Glomerular endothelial cell (primary cell): ENCODE measurements around the gene SRD5A3. TPM values are rescaled to one million over a fixed set of nuclear protein-coding genes. Genes with fewer than 3 reads are reported as not detected.
A peak's percentile ranks its signal among the peaks of the same experiment; 100 is the strongest.
"Not testable (repeated sequence)": the region's sequence is repeated elsewhere in the genome, so short reads cannot be mapped to it uniquely, and the experiment has no call there.

Experiments used
- DNase-seq: peaks from one replicate; pipeline ENCODE4 v3.0.0-alpha.2; 2011; ENCODE audit warnings: low read depth, low spot score; ENCODE audit errors: extremely low read depth
- total RNA-seq: library from RNA; depleted of rRNA; stranded (reverse); fragments of >200 nt; gene quantifications from 2 replicates; pipeline ENCODE4 v1.2.3, GENCODE V29; 2015

The SRD5A3 gene
- total RNA-seq, 1 donor from 2014 or later: 18.6 TPM

DNA sequence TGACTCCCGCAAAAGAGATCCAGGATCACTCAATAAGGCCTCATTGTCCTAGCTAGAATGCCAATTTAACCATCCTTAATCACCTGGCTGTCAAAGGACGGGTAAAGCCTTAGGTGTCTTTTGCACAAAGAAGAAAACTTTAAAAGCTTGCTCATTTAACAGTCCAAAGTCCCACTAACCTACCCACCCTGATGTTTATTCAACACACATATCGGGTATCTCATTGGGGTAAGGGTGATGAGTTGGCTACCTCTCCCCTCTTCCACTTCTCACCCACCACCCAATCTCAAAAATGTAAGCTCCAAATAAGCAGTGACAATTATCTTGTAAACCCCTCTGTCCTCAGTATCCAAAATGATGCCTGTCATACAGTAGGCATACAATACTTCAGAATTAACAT lies 988 bp upstream of the SRD5A3 start:
- DNase-seq: no peak

DNA sequence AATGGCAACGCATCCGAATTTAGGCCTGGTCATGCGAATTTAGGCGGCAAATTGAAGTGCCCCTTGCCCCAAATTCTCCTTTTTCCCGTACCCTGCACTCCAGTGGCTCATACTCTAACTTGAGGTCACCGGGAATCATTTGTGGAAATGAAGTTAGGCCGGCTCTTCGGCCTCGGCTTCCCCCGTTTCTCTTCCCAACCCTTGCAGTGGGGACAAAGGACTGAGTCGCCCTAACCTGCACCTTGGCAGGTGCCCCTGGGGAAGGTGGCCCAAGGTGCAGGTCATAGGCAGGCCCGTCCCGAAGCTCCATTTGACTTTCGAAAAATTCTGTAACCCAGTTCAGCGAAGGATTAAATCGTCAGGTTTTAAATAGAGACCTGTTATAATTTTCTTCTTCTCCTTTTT lies 811 bp downstream of the SRD5A3 start:
- DNase-seq: no peak

DNA sequence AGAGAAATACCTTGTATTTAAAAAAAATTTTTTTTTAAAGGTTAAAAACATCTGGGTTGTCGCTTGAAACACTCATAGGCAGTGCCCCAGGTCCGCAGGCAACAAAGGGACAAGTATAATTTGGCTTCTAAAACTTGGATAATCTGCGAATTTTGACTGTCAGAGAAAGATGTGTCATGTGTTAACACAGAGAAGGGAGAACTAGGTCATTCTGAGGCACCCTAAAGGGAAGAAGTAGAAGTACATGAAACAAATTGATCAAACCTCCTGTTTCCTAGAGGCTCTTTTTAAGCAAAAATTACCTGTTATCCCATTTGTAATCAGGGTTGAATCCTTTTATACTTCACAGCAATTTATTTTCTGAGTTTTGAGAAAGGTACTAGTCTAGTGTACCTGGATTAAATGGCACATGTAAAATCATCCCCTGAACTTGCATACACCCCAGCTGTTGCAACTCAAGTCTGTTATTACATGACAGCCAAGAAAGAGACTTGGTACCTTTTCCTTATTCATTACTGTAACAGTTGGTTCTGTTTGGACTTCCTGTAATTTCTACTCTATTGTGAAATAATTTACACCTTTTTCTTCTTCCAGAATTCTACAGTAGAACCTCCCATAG lies 1.7 kb downstream of the SRD5A3 start:
- no peak for DNase-seq

DNA sequence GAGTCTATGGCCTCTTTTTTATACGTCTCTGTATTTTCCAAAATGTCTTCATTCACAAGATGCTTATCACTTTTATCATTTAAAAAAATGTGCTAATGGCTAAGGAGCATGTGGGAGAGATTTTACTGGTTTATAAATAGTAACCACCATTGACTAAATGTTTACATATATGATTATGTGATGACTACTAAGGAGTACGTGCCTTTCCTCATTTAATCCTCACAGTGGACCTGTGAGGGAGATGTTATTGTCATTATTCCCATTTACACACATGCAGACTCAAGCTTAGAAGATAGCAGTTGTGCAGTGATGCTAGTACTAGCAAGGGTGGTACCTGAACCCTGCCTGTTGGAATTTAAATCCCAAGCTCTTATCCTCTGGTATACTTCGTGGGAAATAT lies 2.4 kb downstream of the SRD5A3 start:
- no peak for DNase-seq

DNA sequence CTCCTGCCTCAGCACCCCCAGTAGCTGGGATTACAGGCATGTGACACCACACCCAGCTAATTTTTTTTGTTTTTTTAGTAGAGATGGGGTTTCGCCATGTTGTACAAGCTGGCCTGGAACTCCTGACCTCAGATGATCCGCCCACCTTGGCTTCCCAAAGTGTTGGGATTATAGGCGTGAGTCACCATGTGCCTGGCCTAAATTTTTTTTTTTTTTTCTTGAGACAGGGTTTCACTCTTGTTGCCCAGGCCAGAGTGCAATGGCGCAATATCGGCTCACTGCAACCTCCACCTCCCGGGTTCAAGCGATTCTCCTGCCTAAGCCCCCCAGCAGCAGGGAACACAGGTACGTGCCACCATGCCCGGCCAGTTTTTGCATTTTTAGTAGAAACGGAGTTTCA lies 4.8 kb downstream of the SRD5A3 start:
- DNase-seq: not testable (repeated sequence)

DNA sequence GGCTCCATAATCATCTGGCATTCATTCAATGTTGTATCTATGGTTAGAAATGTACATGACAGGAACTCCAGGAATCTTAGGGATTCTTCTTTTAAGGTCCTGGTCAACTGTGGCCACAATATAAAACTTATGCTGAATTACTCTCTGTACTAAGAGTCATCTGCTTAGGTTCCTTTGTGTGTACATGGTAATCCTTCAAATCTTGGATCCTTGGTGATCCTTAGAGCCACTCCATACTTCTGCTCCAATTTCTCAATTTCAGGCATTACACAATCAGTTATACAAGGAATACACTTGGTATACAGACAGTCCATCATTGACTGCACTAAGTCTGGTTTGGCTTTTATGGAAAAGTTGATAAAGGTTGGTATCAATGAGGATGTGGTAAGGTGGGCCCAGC lies 5.8 kb downstream of the SRD5A3 start:
- no peak for DNase-seq

DNA sequence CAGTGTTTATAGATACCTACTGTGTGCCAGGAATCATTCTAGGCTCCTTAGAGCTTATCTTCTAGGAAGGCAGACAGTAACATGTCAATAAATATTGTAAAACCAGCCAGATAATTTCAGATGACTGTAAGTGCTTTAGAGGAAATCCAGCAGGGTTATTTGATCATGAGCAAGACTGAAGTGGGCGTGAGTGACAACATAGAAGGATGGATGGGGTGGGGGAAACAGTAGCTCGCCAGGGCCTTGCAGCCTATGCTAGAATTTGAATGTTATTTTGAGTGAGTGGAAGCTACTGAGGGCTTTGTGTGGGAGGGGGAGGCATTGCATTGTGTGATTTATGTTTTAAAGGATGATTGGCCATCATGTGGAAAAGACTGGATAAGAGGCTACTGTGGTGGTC lies 6.7 kb downstream of the SRD5A3 start:
- no peak for DNase-seq

DNA sequence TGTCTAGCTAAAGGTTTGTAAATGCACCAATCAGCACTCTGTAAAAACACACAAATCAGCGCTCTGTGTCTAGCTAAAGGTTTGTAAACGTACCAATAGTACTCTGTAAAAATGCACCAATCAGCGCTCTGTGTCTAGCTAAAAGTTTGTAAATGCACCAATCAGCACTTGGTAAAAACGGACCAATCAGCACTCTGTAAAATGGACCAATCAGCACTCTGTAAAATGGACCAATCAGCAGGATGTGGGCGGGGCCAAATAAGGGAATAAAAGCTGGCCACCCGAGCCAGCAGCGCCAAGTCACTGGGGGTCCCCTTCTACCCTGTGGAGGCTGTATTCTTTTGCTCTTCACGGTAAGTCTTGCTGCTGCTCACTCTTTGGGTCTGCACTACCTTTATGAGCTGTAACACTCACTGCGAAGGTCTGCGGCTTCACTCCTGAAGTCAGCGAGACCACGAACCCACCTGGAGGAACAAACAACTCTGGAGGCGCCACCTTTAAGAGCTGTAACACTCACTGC lies 7.2 kb downstream of the SRD5A3 start:
- not testable (repeated sequence) for DNase-seq

DNA sequence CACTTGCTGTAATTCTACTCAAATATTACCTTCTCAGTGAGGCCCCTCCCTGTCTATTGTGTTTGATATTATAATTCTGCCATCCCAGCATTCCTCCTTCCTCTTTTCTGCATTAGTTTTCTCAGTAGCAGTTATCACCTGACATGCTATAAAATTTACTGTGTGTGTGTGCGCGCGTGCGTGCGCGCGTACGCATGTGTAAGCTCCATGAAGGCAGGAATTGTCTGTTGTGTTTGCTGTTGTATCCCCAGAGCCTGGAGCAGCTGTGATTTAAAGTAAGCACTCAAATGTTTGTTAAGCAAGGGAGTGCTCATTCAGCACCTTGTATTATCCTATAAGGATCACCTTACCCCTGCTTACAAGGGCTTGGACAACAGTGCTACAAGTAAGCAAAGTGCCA lies 8.6 kb downstream of the SRD5A3 start:
- DNase-seq: no peak

DNA sequence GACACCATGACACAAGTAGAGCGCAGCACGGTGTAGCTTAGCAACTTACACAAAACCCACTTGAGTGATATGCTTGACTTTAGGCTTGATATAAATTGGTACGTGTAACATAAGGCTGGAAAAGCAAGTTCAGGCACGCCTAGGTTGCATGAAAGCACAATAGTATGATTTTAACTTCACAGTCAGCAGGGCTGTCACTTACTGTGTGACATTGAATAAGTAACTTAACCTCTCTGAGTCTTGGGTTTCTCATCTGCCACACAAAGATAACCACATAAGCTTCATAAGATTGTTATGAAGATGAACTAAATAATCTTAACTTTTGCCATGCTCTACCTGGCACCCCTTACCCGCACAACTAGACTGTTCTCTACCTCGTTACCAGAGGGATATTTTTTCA lies 9.5 kb downstream of the SRD5A3 start:
- DNase-seq: no peak

DNA sequence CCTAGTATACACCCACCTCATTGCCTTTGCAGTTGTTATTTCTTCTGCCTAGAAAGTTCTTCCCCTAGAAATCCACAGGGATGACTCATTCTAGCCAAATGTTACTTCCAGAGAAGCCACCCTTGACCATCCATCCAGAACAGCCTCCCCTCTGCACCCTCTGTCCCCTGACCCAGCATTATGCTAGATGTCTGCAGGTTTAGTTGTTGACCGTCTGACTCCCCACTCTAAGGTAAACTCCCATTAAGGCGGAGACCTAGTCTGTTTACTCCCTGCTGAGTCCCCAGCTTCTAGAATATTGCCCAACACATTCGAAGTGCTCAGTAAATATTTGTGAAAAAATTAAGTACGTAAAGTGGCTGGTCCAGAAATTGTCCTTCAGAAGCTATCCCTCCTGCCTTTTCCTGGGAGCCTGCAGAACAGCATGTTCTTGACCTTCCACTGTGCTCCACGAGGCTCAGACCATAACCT lies 11.0 kb downstream of the SRD5A3 start:
- no peak for DNase-seq

DNA sequence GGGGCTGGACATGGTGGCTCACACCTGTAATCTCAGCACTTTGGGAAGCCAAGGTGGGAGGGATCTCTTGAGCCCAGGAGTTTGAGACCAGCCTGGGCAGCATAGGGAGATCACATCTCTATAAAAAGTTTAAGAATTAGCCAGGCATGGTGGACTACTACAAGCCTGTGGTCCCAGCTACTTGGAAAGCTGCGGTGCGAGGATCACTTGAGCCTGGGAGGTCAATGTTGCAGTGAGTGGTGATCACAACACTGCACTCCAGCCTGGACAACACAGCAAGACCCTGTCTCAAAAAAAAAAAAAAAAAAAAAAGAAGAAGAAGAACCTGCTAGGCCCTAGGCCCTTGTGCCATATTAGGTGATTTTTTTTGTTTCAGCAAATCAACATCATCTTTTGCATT lies 12.2 kb downstream of the SRD5A3 start:
- DNase-seq: no peak

DNA sequence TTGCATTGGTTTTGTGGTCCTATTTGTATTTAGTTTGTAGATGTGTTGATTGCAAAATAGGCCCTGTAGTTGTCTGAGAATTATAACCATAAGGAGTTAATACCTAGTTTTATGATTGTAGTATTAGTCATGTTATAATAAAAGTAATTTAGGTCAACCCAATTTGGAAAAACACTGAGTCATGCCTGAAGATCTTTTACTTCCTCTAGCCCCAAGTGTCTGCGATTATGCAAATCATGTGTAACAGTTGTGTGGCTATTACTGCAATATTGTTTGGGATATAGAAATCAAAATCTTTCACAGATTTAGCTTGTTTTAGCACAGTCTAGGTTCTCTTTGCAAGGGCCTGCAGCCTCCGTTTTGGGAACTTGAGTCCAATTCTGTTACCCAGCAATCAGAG lies 12.6 kb downstream of the SRD5A3 start:
- no peak for DNase-seq

DNA sequence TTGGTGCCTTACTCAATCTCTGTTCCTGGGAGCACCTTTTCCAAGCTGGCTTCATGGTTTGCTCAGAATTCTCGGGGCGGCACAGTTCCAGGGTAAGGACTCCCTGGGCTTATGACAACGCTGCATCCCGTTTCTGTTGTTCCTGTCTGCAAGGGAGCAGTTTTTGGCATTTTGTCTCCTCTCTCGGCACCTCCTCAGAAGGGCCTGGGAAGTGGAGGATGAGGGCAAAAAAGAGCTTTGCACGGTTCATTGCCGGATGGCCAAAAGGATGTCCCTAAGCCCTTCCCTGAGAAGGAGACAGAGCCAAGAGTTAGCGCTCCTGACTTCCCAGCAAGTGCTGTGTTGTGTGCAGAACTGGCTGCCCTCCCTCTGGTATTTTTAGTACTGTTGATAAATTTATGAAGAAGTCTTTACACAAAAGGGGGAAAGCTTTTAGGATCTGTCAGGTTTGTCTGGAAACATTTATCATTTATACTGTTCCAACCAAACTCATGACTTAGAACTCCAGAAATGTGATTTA lies 13.4 kb downstream of the SRD5A3 start:
- DNase-seq: no peak

DNA sequence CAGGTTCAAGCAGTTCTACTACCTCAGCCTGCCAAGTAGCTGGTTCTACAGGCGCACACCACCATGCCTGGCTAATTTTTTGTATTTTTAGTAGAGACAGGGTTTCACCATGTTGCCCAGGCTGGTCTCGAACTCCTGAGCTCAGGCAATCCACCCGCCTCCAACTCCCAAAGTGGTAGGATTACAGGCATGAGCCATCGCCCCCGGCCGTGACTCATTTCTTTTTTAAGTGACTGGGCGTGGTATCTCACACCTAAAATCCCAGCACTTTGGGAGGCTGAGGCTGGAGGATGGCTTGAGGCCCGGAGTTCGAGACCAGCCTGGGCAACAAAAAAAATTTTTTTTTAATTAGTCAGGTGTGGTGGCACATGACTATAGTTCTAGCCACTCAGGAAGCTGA lies 16.9 kb downstream of the SRD5A3 start:
- DNase-seq: not testable (repeated sequence)

DNA sequence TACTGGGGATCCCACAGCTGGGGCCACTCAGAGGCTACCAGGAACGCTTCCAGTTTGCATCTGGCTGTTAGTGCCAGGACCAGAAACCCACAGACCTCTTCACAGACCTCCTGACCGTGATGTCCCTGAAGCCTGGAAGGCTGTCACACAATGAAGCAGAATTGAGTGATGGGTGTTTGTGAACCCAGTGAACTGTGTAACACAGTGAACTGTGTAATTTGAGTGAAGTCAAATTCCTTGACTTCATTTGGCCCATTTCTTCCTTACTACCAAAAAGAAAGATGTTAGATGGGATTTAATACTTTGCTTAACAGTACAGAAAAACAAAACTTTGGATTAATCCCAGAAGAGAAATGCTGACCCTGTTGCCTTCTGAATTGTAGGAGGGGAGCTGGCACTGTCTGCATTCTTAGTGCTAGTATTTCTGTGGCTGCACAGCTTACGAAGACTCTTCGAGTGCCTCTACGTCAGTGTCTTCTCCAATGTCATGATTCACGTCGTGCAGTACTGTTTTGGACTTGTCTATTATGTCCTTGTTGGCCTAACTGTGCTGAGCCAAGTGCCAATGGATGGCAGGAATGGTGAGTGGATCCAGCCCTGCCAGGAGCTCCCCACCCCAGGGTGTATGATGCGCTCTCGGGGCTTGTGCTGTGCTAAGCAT lies 17.8 kb downstream of the SRD5A3 start:
- DNase-seq: no peak

DNA sequence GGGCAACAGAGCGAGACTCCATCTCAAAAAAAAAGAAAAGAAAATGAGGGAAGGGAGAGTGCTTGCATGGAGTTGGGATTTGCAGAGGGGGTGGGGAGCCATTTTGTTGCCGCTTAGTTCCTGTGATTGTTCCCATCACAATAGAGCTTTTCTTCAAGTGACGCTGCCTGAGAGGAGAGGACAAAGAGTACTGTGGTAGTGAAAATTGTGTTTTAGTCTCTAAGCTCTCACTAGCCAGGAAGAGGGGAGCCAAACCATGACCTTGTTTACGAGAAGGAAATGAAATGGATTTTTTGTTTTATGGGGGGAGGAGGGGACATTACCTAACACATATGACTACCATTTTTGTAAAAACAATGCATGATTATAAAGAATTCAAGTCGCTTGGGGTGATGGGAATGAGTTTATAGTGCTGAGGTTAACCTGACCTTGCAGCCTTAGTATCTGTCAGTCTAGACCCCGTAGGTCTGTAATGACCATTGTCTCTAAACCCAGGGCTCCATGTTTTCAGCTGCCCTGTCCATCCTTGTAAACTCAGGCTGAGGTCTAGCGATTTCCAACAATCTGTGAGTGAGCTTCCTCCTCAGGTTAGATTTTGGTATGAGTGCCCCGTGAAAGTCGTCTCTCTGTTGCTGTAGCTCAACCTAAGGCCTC lies 18.8 kb downstream of the SRD5A3 start:
- DNase-seq: peak; percentile 45

DNA sequence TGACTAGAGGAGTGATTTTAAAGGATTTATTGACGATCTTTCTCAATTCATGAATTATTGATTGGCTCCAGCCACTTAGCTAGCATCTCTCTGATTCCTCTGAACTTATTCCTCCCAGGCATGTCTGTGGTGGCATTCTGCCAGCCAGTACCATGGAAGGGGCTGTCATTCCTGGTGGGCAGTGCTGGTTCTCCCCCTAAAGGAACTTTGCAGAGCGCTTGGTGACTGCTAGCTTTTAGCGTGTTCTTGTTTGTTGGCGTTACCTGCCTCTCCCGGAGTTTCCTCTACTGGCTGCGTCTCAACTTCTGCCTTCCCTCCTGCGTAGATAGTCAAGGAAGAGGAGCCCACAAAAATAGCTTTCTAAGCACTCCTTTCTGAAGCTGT lies 19.3 kb downstream of the SRD5A3 start:
- DNase-seq: no peak

DNA sequence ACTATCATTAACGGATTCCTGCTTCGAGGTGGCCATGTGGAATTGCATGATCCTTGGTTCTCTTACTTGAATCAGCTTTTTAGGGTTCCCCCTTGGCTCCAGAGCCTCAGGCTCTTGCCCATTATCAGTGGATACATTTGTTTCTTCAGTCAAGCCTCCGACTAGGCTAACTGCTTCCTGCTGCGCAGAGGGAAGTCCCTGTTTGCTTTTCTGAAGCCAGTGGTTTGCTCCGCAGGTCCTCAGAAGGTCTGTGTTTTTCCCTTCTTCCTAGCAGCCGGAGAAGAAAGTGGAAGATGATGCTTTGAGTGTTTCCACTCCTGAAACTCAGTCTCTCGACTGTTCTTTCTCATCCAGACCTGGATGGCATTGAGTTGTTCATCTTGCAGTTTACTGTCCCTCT lies 20.6 kb downstream of the SRD5A3 start:
- DNase-seq: no peak

DNA sequence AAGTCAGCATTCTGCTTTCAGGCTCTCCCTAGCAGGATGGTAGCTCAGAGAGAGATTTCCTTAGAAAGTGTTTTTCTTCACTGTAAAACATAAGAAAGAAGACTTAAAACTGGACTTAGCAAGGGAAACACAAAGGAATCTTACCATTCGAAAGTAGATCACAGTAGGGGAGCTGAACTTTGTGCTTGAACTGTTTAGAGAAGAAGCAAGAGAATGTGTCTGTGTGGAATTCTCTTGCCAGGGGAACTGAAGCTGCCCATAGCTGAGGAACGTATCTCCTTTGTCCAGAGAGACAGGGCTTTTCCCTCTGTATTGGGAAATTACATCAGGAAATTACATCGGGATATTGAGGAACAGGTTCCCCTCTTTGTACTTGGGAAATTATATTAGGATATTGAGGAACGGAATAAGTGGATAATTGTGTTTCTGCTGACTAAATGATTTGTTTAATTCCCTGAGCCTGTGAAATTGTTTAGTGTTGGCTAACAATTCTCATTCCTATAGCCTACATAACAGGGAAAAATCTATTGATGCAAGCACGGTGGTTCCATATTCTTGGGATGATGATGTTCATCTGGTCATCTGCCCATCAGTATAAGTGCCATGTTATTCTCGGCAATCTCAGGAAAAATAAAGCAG lies 21.2 kb downstream of the SRD5A3 start:
- DNase-seq: no peak

DNA sequence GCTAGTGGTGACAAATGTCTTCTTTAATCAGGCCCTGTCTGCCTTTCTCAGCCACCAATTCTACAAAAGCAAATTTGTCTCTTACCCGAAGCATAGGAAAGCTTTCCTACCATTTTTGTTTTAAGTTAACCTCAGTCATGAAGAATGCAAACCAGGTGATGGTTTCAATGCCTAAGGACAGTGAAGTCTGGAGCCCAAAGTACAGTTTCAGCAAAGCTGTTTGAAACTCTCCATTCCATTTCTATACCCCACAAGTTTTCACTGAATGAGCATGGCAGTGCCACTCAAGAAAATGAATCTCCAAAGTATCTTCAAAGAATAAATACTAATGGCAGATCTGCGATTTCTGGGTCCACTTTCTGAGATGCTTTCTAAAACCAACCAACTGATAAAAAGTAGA lies 23.9 kb downstream of the SRD5A3 start:
- DNase-seq: no peak
